HAP-1 (cell line): Measurements from ENCODE around the gene CEP350.

Source experiments
- DNase-seq, 2 experiments: peaks; one replicate each; pipeline ENCODE4 v3.0.0-alpha.2; 2016 to 2020; ENCODE audit warnings: low spot score in 2 of 2
- H3K27me3 ChIP-seq: fragments of 250-450 bp; sonication (Bioruptor Pico); 2 replicates; pipeline ENCODE4 v1.5.1; 2020; ENCODE audit warnings: low read depth, mild to moderate bottlenecking, moderate library complexity
- H3K36me3 ChIP-seq: fragments of 250-450 bp; sonication (Bioruptor Pico); replicated peaks from 2 replicates; pipeline ENCODE4 v1.5.1; 2020; ENCODE audit warnings: mild to moderate bottlenecking
- H3K4me1 ChIP-seq: fragments of 250-450 bp; sonication (Bioruptor Pico); 2 replicates; pipeline ENCODE4 v1.5.1; 2020; ENCODE audit warnings: mild to moderate bottlenecking
- H3K4me3 ChIP-seq: fragments of 250-450 bp; sonication (Bioruptor Pico); 2 replicates; pipeline ENCODE4 v1.5.1; 2020; ENCODE audit warnings: mild to moderate bottlenecking, moderate library complexity
- H3K9me3 ChIP-seq: fragments of 250-450 bp; sonication (Bioruptor Pico); 2 replicates; pipeline ENCODE4 v1.5.1; 2020; ENCODE audit warnings: mild to moderate bottlenecking, moderate library complexity
- in situ Hi-C: fragments of 300-500 bp; cut with MboI; formaldehyde crosslinking; loops from 3 replicates; pipeline ENCODE4 v1.14.3; 2020; ENCODE audit warnings: low sequenced_read_pairs, inconsistent platforms, mixed read lengths

CEP350 gene

DNA sequence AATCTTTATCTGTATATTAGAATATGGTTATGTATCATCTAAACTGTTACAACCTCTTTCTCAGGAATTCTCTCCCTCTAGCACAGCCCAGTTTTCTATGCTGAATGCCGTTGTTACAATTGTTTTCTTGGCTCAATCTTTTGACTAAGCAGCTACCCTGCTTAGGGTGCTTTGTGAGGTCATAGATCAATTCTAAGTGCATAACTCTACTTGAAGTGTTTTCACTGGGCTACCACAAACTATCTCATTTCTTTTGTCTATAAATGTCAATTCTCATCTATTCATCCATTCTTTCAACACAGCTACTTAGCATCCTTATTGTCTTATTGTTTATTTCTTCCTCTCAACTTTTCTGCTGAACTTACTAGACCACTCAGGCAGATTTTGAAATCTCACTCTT lies 77.1 kb downstream of the CEP350 start:
- Histone ChIP-seq H3K4me3 (no peak overlapping the region), H3K27me3 (no peaks in the 10 kb centered on the region), H3K4me1 (peaks cover 17% of the 10 kb centered on the region), H3K9me3 (no peaks in the 10 kb centered on the region), H3K36me3 (0 out of 2 replicates have a peak, but pooled peaks cover 10% of the 10 kb centered on the region)
- peak; percentile 13 to 79 for DNase-seq
- in situ Hi-C loops, result no loop called here

DNA sequence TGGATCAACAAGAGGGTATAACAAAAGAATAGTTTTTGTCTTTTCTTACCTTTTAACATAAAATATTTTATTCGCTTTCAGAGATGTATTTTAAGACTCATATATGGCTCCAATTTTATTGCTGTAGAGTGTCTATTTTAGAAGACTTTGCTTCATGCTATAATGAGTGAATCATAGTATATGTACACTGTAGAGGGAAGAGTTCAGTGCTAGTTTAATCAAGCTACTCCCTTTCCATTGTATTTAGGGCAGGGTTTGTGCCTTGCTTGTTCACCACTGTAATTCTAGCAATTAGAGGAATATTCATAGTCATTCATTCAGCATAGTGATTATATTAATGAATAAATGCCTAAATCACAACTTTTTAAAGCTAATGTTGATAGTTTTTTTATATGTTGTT lies 78.8 kb downstream of the CEP350 start:
- no peak overlapping the region for H3K4me3 ChIP-seq
- no peaks in the 10 kb centered on the region for H3K9me3 ChIP-seq
- in situ Hi-C loops, result no loop called here
- H3K27me3 ChIP-seq, result no peaks in the 10 kb centered on the region
- H3K36me3 ChIP-seq, result peaks cover 8% of the 10 kb centered on the region; the same call in 1 of the 2 replicates
- DNase-seq, result no peak
- peaks cover 17% of the 10 kb centered on the region for H3K4me1 ChIP-seq

DNA sequence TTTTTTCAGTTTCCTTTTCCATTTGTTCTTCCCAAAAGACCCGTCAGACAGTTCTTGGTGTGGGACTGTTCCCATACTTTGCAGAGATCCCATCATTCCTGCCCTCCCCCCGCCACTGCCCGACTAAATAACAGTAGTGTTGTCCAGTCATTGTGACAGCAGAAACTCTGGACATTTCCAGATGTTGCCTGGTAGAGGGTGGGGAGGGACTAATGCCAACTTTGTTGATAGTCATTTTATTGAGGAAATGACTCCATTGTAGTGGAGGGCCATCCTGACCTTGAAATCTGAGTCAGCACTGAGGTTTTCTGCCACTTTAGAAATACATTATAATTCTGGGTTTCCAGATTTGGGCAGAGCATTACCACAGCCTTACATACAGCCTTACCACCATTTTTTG lies 85.4 kb downstream of the CEP350 start:
- DNase-seq, result no peak
- Histone ChIP-seq H3K27me3 (no peaks in the 10 kb centered on the region), H3K4me3 (no peak overlapping the region), H3K36me3 (peaks cover 22% of the 10 kb centered on the region), H3K4me1 (peaks cover 11% of the 10 kb centered on the region), H3K9me3 (no peaks in the 10 kb centered on the region)
- in situ Hi-C loops, result no loop called here

DNA sequence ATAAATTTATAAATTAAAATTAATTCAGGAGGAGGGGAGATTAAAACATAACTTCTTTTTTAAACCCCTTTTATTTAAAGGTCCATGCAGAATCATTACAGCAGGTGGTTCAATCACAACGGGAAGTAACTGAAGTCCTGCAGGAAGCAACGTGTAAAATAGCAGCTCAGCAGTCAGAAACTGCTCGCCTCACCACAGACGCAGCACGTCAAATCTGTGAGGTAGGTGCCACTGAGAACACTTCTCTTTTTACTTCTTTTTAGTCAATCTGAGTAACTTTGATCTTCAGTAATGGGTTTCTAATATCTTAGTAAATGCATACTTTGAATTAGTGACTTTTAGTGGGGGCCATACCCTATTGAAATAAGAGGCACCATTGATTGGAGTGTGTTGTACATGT lies 87.0 kb downstream of the CEP350 start:
- Histone ChIP-seq H3K4me1 (no peaks in the 10 kb centered on the region), H3K36me3 (peaks cover 32% of the 10 kb centered on the region), H3K9me3 (no peaks in the 10 kb centered on the region), H3K27me3 (no peaks in the 10 kb centered on the region), H3K4me3 (no peak overlapping the region)
- in situ Hi-C loops, result no loop called here
- no peak for DNase-seq

DNA sequence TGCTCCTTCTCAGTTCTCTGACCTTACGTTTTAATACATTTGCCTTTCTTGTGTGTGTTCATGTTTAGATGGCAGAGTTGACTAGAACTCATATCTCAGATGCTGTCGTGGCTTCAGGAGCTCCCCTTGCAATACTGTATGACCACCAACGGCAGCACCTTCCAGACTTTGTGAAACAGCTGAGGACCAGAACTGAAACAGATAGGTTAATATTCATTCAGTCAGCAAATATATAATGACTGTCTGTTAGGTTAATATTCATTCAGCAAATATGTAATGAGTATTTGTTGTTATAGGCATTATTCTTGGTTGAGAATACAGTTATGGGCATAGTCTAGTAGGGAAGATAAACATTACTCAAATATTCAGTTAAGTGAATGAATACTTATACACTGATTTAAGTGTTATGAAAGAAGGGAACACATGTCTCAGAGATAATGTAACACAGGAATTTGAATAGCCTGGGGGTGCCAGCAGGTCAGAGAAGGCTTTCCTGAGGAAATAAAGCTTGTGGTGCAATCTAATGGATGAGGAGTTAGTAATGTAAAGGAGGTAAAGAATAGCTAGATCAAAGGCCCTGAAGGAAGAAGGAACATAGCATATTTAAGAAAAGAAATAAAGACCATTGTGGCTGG lies 88.5 kb downstream of the CEP350 start:
- Histone ChIP-seq H3K4me1 (no peaks in the 10 kb centered on the region), H3K27me3 (no peaks in the 10 kb centered on the region), H3K36me3 (peaks cover 32% of the 10 kb centered on the region), H3K9me3 (no peaks in the 10 kb centered on the region), H3K4me3 (no peak overlapping the region)
- in situ Hi-C loops, result no loop called here
- no peak for DNase-seq

DNA sequence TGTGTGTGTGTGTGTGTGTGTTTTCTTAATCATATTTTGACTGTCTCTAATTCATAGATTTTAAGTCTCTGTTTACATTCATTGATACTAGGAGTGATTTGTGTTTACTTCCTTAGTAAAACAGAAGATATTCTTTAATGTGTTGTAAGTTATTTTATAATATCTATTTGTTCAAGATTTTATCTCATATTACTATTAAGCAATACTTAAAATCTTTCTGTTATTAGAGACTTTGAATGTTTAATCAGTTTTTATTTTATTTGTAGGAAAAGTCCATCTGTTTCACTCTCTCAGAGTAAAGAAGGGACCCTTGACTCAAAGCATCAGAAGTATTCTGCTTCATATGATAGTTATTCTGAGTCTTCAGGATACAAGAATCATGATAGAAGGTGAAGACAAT lies 89.2 kb downstream of the CEP350 start:
- Histone ChIP-seq H3K36me3 (peaks cover 36% of the 10 kb centered on the region), H3K9me3 (no peaks in the 10 kb centered on the region), H3K27me3 (no peaks in the 10 kb centered on the region), H3K4me1 (no peaks in the 10 kb centered on the region), H3K4me3 (no peak overlapping the region)
- DNase-seq, result no peak
- in situ Hi-C loops, result no loop called here

DNA sequence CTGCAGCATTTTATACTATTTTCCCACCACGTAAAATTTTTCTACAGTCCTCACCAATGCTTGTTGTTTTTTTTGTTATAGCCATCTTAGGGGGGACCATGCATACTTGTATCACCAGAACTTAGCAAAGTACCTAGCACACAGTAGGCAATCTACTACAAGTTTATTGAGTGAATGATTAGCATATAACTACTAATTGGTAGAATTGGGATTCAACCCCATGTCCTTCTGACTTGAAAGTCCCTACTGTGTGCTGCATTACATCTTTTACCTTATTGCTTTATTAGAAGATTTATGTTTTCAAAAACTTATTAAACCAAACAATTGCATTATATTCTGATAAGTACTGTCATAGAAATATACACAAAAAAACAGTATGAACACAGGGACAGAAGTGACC lies 92.1 kb downstream of the CEP350 start:
- Histone ChIP-seq H3K4me3 (no peak overlapping the region), H3K36me3 (peaks cover 37% of the 10 kb centered on the region)
- in situ Hi-C loops, result no loop called here

DNA sequence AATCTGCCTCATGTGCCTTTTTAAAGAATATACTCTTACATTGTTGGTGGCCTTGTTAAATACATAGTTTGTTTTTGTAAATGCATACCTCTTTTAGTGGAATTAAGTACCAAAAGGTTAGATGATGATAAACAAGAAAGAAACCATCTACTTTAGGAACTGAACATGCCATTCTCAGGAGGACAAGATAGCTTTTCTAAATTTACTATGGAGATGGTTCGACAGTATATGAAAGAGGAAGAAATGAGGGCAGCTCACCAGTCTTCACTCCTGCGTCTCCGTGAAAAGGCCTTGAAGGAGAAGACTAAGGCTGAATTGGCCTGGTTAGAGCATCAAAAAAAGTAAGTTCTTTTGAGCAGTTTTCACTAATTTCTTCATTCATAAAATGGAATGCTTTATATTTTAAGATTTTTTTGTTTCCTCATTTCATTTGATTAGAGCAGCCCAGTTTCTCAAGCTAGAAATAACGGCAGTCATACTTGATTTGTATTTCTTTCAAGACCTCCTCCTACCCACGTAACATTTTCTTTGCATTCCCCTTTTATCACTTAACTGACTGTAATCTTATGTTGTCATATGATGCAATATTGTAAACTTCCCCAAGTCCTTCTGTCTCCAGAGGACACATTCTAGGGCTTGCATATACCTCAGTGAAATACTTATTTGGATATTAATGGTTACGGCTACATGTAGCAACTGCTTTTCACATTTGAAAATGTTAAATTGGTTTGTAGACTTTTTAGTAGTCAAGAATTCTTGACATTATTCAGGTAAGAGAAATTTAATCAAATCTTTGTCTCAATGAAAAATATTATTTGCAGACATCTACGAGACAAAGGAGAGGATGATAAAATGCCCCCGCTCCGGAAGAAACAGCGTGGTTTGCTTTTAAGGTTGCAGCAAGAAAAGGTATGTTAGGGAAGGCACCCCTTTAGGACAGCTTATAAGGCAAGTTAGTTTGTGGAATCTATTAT lies 99.3 kb downstream of the CEP350 start:
- Histone ChIP-seq H3K27me3 (no peaks in the 10 kb centered on the region), H3K4me3 (no peak overlapping the region), H3K36me3 (peaks cover 31% of the 10 kb centered on the region), H3K4me1 (no peaks in the 10 kb centered on the region; the same call in 1 of the 2 replicates), H3K9me3 (no peaks in the 10 kb centered on the region)
- in situ Hi-C loops, result no loop called here
- DNase-seq, result no peak

More for the DNA sequence above, 92.1 kb downstream of the CEP350 start:
- no peak for DNase-seq
- no peaks in the 10 kb centered on the region for H3K4me1 ChIP-seq
- no peaks in the 10 kb centered on the region for H3K27me3 ChIP-seq
- no peaks in the 10 kb centered on the region for H3K9me3 ChIP-seq

DNA sequence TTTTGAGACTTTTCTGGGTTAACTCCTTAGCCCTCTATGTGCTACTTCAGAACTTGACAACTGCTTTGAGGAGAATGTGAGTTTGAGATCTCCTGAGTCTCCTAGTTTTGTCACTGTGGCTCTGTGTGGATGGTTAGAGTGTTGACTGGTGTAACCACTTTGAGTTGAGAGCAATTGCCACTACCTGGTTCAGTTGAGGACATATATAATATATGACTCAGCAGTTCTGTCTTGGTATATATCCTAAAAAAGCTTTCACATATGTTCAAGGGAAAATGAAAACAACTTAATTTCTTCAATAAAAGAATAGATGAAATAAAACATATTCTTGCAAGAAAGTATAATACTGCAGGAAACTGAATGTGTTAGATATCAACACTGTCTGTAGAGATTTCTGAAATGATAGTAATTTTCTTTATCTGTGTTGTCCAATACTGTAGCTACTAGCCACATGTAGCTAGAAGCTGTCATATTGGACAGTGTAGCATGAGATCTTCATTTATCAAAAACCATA lies 103.3 kb downstream of the CEP350 start:
- peaks cover 16% of the 10 kb centered on the region for H3K36me3 ChIP-seq
- no peaks in the 10 kb centered on the region for H3K9me3 ChIP-seq
- H3K4me3 ChIP-seq, result no peak overlapping the region
- no peaks in the 10 kb centered on the region; the same call in 1 of the 2 replicates for H3K4me1 ChIP-seq
- DNase-seq, result no peak
- in situ Hi-C loops, result no loop called here
- no peaks in the 10 kb centered on the region for H3K27me3 ChIP-seq

DNA sequence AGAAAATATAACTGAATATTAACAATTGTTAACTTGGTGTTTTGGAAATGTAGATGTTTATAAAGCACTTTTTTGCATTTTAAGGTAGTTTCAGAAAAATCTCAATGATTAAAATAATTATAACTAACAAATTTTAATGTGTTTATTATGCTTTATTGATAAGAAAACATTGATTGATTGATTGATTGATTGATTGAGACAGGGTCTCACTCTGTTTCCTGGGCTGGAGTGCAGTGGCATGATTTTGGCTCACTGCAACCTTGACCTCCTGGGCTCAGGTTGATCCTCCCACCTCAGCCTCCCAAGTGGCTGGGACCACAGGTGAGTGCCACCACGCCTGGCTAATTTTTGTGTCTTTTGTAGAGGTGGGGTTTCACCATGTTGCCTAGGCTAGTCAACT lies 106.4 kb downstream of the CEP350 start:
- H3K9me3 ChIP-seq, result no peaks in the 10 kb centered on the region
- no peaks in the 10 kb centered on the region for H3K4me1 ChIP-seq
- no peak overlapping the region for H3K4me3 ChIP-seq
- in situ Hi-C loops, result no loop called here
- no peaks in the 10 kb centered on the region for H3K27me3 ChIP-seq
- H3K36me3 ChIP-seq, result peaks cover 9% of the 10 kb centered on the region
- DNase-seq, result no peak

DNA sequence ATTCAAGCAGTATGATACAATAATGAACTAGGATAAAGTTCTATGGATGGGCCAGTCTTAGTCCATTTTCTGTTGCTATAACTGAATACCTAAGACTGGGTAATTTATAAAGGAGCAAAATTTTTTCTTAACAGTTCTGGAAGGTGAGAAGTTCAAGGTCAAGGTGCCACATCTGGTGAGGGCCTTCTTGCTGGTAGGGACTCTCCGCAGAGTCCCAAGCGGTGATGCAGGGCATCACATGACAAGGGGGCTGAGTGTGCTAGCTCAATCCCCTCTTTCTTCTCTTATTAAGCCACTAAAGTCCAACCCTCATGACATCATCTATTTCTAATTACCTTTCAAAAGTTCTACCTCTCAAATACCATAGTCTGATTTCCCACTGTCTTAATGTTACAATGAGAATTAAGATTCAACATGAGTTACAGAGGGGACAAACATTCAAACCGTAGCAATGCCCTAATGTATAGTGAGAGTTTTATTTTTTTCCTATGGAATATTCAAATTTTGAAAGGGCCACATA lies 107.9 kb downstream of the CEP350 start:
- no peaks in the 10 kb centered on the region for H3K9me3 ChIP-seq
- no peaks in the 10 kb centered on the region for H3K4me1 ChIP-seq
- H3K4me3 ChIP-seq, result no peak overlapping the region
- DNase-seq, result no peak
- H3K36me3 ChIP-seq, result peaks cover 11% of the 10 kb centered on the region
- no peaks in the 10 kb centered on the region for H3K27me3 ChIP-seq
- in situ Hi-C loops, result no loop called here

DNA sequence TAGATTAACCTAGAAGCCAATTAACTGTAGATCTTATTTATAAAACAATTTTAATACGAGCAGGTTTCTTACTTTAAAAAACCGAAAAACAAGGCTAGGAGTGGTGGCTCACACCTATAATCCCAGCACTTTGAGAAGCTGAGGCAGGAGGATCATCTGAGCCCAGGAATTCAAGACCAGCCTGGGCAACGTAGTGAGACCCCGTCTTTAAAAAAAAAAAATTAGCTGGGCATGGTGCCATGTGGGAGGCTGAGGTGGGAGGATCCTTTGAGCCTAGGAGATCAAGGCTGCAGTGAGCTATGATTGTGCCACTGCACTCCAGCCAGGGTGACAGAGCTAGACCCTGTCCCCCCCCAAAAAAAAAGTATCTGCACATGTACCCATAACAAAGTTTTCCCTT lies 110.8 kb downstream of the CEP350 start:
- in situ Hi-C loops, result no loop called here
- Histone ChIP-seq H3K36me3 (peaks cover 21% of the 10 kb centered on the region), H3K27me3 (no peaks in the 10 kb centered on the region), H3K4me1 (no peaks in the 10 kb centered on the region), H3K4me3 (no peak overlapping the region), H3K9me3 (no peaks in the 10 kb centered on the region)
- DNase-seq, result no peak

DNA sequence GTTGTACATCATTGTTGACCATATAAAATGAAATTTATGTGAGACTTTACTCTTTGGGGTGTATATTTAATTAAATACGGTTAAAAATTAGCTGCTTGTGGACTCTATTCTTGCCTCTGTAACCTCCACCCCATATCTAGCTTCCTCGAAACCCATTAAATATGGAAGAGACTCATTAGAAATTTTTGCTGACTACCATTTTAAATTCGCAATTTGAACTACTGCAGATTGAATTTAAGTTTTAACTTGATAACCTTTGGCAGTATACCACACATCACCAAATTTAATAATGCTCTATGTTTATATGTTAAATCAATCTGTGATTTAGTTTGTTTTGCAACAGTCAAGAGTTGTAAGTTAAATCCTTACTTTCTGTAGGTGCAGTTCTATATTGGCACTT lies 111.5 kb downstream of the CEP350 start:
- in situ Hi-C loops, result no loop called here
- H3K36me3 ChIP-seq, result peaks cover 23% of the 10 kb centered on the region

DNA sequence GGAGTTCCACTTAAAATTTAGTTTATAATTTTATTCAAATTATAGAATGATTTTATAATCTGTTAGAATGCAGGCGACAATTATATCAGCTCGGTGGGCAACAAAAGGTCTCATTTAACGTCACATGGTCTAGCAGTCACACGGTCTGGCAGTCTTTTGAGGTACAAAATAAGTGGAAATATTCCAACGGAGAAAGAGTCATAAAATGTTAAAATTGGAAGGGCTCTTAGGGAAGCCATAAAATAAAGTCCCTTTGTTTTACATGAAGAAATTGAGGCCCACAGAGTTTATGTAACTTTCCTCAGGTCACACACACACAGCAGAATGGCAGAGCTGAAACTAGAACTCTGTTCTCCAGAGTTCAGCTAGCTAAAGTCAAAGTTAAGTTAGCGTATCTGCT lies 115.7 kb downstream of the CEP350 start:
- H3K36me3 ChIP-seq, result peaks cover 24% of the 10 kb centered on the region

More for the DNA sequence above, 111.5 kb downstream of the CEP350 start:
- H3K4me3 ChIP-seq, result no peak overlapping the region
- H3K4me1 ChIP-seq, result no peaks in the 10 kb centered on the region
- H3K9me3 ChIP-seq, result no peaks in the 10 kb centered on the region
- no peak for DNase-seq
- no peaks in the 10 kb centered on the region for H3K27me3 ChIP-seq

More for the DNA sequence above, 115.7 kb downstream of the CEP350 start:
- H3K9me3 ChIP-seq, result no peaks in the 10 kb centered on the region
- no peak for DNase-seq
- H3K4me1 ChIP-seq, result no peaks in the 10 kb centered on the region
- in situ Hi-C loops, result no loop called here
- no peaks in the 10 kb centered on the region for H3K27me3 ChIP-seq
- H3K4me3 ChIP-seq, result no peak overlapping the region
